Retina (tissue), 1 donor: Measurements from ENCODE around the gene NIPSNAP2.
"Not testable (repeated sequence)": the region's sequence is repeated elsewhere in the genome, so short reads cannot be mapped to it uniquely, and the experiment has no call there.

ENCODE experiments used
- DNase-seq: peaks from one replicate; pipeline ENCODE4 v3.0.0-alpha.2; 2016

The NIPSNAP2 gene

DNA sequence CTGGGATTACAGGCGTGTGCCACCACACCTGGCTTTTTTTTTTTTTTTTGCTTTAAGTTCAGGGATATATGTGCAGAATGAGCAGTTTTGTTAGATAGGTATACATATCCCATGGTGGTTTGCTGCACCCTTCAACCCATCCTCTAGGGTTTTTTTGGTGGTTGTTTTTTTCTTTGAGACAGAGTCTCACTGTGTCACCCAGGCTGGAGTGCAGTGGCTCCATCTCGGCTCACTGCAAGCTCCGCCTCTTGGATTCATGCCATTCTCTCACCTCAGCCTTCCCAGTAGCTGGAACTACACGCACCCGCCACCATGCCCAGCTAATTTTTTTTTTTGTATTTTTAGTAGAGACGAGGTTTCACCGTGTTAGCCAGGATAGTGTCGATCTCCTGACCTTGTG, 84.4 kb downstream of the NIPSNAP2 start:
- DNase-seq, result not testable (repeated sequence)
